HG03457 (cell line): ENCODE results near the gene BMPR1A.

Source experiments
- ATAC-seq: cut with Tn5 transposase; IDR thresholded peaks from one replicate; pipeline ENCODE4 v1.9.1; 2021; ENCODE audit warnings: moderate number of reproducible peaks; ENCODE audit not compliant: unreplicated experiment

The BMPR1A gene

DNA sequence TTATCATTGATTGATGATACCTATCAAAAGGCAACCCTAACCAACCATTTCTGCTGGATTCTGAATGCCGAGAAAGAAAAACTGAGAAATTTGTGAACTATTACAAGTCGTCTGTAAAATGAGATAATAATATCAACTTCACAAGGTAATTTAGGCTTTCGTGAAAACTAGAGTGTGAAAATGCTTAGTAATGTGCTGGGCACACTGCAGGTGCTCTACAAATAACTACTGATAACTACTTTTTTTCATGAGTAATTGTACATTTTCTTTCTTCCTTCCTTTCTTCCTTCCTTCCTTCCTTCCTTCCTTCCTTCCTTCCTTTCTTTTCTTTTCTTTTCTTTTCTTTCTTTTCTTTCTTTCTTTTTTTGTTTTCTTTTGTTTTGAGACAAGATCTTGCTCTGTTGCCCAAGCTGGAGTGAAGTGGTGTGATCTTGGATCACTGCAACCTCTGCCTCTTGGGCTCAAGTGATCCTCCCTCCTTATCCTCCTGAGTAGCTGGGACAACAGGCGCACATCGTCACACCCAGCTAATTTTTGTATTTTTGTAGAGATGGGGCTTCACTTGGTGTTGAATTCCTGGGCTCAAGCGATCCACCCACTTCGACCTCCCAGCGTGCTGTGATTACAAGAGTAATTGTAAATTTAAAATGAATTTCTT is 42.9 kb downstream of the BMPR1A start:
- no peak for ATAC-seq

DNA sequence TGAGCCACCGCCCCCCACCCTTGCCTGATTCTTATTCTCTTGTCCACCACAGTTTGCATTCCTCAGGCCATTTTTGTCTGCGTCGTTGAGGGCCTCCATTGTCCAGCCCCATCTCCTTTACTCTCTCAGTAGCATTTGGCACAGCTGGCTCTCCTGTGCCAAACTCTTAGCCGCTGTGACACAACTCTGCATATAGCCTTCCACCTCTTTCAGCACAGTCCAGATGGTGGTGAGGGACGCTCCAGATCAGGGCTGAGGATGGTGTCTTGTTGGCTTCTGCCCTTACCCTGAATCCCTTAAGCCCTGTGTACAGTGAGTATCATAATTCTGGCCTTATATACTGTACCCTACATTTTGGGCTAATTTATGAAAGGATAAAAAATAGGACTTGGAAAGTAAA is 45.6 kb downstream of the BMPR1A start:
- ATAC-seq: no peak

GRCh38 chr10:86802473-86803108 is 46.2 kb downstream of the BMPR1A start:
- ATAC-seq: no peak

DNA sequence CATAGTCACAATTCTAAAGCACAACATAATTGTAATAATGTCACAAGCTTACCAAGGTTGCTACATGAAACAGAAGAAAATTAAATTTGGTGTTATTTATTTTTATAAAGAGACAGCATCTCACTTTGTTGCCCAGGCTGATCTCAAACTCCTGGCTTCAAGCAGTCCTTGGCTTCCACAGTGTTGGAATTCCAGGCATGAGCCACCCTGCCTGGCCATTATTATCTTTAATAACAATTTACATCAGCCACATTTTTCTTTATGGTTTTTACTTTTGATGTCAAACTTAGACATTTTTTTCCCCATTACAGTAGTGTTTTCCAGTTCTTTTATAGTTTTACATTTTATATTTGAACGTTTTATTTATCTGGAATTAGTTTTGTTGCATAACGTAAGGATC is 46.7 kb downstream of the BMPR1A start:
- ATAC-seq: no peak

DNA sequence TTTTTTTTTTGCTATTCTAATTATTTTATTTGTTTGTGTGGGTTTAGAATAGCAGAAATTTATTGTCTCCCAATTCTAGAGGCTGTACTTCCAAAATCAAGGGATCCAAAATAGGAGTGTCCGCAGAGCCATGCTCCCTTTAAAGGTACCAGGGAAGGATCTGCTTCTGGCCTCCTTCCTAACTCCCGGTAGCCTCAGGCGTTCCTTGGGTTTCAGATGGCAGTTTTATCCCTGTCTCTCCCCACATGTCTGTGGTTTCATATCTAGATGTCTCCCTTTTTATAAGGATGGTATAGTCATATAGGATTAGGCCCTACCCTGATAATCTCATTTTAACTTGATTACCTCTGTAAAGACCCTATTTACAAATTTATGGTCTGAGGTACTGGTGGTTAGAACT is 48.4 kb downstream of the BMPR1A start:
- no peak for ATAC-seq

- no peak for ATAC-seq
Measured at GRCh38 chr10:86813101-86813500, 56.7 kb downstream of the BMPR1A start.

DNA sequence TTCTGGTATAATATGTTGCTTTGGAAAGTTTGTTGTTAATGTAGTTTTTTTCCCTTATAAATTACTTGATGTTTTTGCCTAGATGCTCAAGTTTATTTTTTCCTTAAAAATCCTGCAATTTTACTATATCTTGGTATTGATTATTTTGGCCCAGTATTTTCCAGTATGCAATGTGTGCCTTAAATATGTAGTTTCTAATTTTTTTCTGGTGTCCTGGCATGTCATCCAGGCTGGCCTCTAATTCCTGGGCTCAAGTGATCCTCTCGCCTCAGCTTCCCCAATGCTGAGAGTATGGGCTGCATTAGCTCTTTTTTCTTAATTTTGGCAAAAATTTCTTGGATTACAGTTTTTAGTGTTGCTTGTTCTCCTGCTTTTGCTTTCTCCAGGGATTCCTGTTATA is 57.6 kb downstream of the BMPR1A start:
- no peak for ATAC-seq

DNA sequence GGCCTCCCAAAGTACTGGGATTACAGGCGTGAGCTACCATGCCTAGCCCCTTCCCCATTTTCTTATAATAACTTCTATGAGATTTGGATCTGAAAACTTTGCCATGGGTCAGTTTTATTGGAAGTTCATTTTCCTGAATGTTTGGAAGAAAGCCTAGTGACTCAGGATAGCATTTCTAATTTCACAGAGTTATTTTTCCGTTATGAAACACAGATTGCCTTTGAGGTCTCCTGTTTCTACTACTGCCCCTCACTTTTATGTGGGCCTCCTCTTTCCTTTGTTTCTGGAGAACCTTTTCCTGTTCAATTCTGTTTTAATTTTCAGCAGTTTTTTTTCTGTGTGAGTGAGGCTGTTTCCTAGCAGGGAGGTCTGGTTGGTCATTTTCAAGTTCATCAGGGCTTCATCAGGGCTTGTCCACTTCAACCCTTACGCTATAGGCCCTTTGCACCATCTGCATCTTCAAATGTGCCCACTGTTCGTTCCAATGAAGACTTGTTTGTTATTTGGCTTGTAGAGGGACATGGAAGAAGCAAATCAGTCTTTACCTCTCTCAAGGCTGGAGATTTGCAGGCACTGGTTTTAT is 58.7 kb downstream of the BMPR1A start:
- no peak for ATAC-seq

DNA sequence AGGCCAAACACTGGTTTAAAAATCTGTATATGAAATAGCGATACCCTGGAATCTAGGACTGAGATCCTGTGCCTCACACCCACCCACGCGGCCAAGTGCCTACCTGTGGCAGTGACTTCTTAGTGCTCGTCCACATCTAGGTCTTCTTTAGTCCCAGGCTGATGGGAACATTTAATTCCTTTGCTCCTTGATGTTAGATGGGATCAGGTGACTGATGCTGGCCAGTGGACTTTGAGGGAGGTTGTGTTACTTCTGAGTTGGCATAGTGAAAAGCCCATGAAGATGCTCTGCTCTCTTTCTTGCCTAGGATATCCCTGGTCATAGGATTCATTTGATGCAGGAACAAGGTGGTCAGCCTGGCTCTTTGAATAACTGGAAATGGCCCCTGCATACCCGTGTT is 59.2 kb downstream of the BMPR1A start:
- ATAC-seq: no peak

DNA sequence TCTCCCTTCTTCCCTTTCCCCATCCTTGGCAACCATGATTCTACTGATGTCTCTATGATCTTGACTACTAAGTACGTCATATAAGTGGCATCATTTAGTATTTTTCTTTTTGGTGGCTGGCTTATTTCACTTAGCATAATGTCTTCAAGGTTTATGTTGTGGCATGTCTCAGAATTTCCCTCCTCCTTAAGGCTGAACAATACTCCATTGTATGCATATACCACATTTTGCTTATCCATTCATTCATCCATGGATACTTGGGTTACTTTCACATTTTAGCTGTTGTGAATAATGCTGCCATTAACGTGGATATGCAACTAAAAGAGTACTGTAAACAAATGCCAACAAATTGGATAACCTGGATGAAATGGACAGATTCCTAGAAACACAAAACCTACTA is 60.8 kb downstream of the BMPR1A start:
- no peak for ATAC-seq

DNA sequence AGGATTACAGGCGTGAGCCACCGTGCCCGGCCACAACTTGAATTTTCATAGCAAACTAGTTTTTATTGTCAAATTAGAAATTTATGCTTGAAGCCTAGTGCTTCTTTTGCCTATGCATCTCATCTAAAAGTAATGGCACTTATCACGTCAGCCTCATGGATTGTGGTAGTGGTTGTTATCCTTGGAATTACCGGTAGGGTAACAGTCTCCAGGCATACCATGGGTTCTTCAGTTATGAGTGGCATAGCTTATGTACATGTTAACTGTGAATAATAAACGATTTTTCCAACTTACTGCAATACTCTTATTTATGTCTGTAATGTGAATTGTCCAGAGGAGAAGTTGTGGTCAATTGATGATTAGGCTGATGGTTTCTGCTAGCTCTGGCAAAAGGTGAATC is 63.1 kb downstream of the BMPR1A start:
- ATAC-seq: no peak

DNA sequence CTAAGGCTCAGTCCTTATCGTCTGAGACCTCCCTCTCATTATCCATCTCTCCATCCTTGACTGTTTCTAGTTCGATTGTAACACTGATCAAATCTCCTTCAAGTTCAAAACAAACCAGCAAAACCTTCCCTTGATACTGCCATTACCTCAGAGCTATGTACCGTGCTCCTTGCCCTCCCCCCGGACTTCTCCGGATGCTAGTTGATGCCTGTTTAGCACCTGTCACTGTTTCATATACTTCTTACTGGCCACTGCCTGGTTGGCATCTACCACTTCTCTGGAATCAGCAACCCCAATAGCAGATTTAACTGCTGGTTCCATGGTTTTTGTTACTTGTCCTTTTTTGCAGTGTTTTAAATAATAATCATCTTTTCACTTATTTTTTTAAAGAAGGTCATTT is 64.1 kb downstream of the BMPR1A start:
- ATAC-seq: no peak

GRCh38 chr10:86821388-86821999 is 65.1 kb downstream of the BMPR1A start:
- no peak for ATAC-seq

DNA sequence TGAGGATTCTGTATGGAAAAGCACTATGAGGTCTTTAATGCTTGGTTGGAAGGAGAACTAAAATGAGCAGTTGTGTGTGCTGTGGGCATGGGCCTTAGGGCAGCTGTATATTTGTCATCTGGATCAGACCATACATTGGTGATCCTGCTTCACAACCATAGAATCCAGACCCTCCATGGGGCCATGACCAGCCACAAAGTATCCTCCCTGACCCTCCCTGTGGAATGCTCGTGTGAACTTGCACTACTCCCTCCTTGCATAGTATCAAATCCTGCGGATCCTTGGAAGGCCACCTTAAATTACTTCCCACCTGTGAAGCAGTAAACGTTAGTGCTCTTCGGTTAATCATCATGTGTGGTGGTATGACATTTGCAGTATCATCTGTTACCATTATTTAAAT is 67.1 kb downstream of the BMPR1A start:
- ATAC-seq: no peak

DNA sequence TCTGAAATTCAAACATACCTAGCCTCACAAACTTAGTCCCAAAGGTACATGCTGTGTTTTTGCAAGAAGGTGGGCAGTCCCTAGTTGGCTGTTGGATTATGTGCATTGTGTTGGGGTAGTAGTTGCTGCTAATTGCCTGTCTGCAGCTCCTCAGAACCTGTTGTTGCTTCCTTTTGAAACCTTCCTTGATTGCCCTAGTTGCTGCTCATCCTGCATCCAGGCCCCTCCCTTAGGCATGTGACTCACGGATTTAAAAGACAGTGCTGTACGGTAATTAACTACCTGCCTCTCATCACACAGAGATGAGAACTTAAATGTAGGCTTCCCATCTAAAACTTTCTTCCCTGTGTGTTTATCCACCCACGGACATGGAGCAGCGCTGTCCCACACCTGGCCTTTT is 67.7 kb downstream of the BMPR1A start:
- no peak for ATAC-seq

DNA sequence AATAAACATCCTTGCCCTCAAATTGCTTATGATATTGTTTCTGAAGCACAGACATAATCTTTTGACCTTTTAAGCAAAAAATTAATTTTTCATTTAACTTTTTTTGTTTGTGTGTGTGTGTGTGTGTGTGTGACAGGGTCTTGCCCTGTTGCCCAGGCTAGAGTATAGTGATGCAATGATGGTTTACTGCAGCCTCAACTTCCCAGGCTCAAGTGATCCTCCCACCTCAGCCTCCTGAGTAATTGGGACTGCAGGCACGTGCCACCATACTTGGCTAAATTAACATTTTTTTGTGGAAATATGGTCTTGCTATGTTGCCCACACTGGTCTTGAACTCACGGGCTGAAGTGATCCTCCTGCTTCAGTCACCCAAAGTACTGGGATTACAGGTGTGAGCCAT is 68.9 kb downstream of the BMPR1A start:
- no peak for ATAC-seq

DNA sequence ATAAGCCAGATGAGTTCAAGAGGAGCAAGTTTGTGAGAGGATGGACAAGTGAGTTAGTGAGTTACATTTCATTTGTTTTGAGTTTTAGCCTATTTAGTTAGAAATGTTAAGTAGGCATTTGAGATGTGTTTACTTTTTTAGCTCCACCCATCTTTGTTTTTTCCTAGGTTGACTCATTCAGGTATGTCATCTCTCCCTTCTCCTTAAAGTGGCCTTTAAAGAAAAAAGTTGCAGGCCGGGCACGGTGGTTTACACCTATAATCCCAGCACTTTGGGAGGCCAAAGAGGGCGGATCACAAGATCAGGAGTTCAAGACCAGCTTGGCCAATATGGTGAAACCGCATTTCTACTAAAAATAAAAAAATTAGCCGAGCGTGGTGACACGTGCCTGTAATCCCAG is 71.2 kb downstream of the BMPR1A start:
- no peak for ATAC-seq

DNA sequence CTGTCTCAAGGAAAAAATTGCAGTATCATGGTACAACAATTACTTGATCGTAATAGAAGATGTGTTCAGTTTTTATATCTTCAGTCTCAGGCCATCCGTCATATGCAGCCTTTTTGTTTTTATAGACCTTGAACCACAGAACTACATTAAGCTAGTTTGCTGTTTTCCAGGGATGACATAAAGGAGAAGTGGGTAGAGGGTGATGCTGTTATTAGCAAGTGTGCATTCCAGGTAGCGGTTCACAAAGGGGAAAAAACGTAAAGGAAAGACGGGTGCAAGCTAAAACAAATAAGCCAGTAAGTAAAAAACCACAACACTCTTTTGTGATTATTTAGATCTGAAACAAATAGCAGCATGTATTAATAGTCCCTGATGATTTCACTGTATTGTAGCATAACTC is 71.7 kb downstream of the BMPR1A start:
- ATAC-seq: no peak

- no peak for ATAC-seq
Measured at GRCh38 chr10:86829472-86829871, 73.1 kb downstream of the BMPR1A start.

DNA sequence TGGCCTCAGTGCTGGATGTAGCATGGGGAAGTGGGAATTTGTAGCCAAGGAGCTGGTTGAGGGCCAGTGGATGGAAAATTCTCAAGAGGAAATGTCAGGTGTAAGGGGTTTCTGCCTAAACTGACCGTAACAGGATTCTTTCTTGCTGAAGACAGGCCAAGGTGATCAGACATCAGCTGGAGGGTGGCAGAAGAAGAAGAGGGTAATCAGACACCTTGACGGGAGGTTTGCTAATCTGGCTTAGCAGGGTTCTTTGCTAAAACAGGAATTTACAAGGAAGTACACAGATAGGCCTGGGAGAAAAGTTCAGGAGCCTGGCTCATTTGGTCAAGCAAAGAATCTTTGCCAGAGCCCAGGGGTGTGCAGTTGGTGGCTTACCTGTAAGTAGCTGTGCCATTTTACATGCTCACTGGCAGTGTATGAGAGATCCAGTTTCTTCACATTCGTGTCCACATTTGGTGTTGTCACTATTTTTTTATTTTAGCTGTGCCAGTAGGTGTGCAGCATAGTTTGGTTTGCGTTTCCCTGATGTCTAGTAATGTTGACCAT is 73.7 kb downstream of the BMPR1A start:
- ATAC-seq: no peak

DNA sequence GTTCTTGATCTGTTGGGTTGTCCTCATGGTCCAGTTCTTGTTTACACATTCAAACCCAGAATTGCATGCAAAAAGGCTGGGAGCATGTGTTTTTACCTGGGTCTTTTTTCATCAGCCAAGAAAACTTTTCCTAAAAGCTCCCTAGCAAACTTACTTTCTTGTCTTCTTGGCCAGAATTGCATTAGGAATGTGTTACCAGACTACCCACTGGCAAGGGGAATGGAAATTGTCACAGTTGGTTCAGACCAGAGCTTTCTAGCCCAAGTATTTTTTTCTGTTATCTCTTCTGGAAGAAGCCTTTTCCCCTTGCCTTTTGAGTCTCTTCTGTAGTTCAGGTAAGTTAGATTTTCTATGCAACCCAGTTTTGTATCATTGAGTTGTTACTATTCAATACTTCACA is 77.5 kb downstream of the BMPR1A start:
- no peak for ATAC-seq

DNA sequence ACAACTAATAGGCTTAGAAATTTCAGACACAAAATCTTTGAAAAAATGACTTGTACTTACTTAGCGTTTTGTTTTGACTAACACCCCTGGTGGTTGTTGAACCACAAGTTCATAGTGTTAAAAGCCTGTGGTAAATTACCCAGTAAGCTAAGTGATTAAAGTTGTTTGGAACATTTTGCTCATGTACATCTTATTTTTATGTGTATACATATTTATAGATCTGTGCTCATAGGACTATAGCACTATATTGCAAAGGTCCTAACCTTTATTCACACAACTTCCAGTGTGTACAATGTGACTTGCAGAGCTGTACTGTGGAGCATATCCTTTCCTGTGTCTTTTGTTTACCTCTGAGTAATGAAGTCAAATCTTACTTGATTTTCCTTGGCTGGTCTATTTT is 79.6 kb downstream of the BMPR1A start:
- ATAC-seq: no peak
